ENCODE data around the gene SYS1. TPM values are rescaled to one million over a fixed set of nuclear protein-coding genes. Genes with fewer than 3 reads are reported as not detected.

Gene SYS1
- total and polyA plus RNA-seq, 2 of the 8 experiments (the other 6 are each of a cell fraction or from before 2014, with no cell fraction given), result 19.6 to 50.8 TPM

- TF ChIP-seq SP4 (IDR thresholded peaks at IDR 0.05; ENCODE audit: low read length), result no peak
- TF ChIP-seq ZNF274 (IDR thresholded peaks at IDR 0.05; ENCODE audit: borderline replicate concordance, extremely low read depth, low read length), result no peak
- TF ChIP-seq TAF1 (IDR thresholded peaks at IDR 0.05; ENCODE audit: low read depth, low read length), result no peak
- no peak for TF ChIP-seq PHF8 (conservative IDR thresholded peaks at IDR 0.05; ENCODE audit: low read depth, low read length)
- no peak for TF ChIP-seq POLR2A (IDR thresholded peaks at IDR 0.05; ENCODE audit: control extremely low read depth in 1 of 2, low read depth in 2 of 2, low read length in 2 of 2)
- TF ChIP-seq EGR1 (IDR thresholded peaks at IDR 0.05; ENCODE audit: borderline replicate concordance, low read depth, low read length), result no peak
- TF ChIP-seq RAD21 (IDR thresholded peaks at IDR 0.05 in 1 of 2, conservative IDR thresholded peaks at IDR 0.05 in 1 of 2; ENCODE audit: low read depth in 2 of 2, low read length in 2 of 2), result no peak
- no peak for TF ChIP-seq EP300 (IDR thresholded peaks at IDR 0.05; ENCODE audit: borderline replicate concordance in 1 of 2, low read depth in 2 of 2, low read length in 2 of 2)
- TF ChIP-seq BACH1 (IDR thresholded peaks at IDR 0.05; ENCODE audit: low read length), result no peak
These were observed 4.5 kb upstream of the SYS1 start (continued) for GRCh38 chr20:45358282-45359068.

All from H1 (cell line).